ENCODE data around the gene SYNGR3.

GRCh38 chr16:2016407-2016922, 26.7 kb downstream of the SYNGR3 start:
- TF ChIP-seq ZNF274 (IDR thresholded peaks at IDR 0.05; ENCODE audit: low read depth, low read length), result no peak
- TF ChIP-seq SUZ12 (IDR thresholded peaks at IDR 0.05; ENCODE audit: extremely low read depth, insufficient read depth, insufficient read length), result no peak

All from NT2/D1 (cell line).